NCI-H446 treated with DMSO at 0.1 percent for 48 hours (cell line): ENCODE results near the gene MYL10.
"Not testable (repeated sequence)": the region's sequence is repeated elsewhere in the genome, so short reads cannot be mapped to it uniquely, and the experiment has no call there.

Source experiments
- DNase-seq: peaks from one replicate; lab custom pipeline; 2025; lab: John Stamatoyannopoulos, UW

The MYL10 gene

GRCh38 chr7:101618916-101619315 lies 10.2 kb downstream of the MYL10 start:
- no peak for DNase-seq

DNA sequence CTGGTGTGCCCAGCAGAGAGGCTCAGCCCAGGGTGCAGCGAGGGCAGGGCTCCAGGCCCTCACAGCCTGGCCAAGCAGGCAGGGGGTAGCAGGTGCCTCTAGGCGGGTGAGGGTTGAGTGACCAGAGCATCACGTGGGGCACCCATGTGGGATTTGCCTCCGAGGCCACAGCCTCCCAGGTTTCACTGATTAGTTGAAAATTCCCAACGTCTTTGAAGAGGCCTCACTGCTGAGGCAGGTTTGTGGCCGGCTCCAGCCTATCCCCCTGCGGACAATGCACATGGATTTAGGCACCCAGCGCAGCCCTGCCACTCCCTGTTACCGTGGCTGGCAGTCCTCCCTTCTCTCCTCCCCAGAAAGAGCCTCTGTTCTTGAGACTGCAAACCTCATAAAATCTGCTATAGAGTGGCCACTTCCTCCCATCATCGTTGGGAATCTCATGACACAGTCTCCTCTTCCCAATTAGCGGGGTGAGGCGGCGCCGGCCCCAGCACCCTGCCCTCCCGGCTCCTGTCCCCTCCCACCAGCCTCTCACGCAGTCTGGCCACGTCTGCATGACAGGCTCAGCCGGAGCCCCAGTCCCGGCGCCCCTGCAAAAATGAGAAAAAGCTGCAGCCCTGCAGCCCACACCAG lies 10.8 kb downstream of the MYL10 start:
- DNase-seq, result no peak

- DNase-seq, result no peak
Observed at GRCh38 chr7:101617451-101618206, 11.5 kb downstream of the MYL10 start.

- no peak for DNase-seq
Observed at GRCh38 chr7:101615446-101615845, 13.7 kb downstream of the MYL10 start.

DNA sequence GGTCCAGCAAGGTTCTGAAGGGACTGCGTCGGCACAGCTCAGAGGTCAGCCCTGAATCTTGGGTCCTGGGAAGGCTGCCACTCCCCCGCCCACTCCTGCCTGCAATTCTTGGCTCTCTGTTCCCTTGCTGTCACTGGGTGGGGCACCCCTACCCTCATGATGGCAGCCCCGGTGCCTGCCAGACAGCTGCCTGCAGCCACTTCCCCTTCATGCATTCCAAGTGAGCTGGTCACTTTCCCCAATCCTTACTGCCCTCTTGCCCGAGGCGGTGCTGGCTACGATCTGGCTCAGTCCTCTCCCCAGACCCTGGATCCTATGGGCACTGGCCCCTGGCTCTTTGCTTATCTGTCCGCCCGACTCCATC lies 14.2 kb downstream of the MYL10 start:
- no peak for DNase-seq

- no peak for DNase-seq
Observed at GRCh38 chr7:101614098-101614938, 14.8 kb downstream of the MYL10 start.

- no peak for DNase-seq
Observed at GRCh38 chr7:101612885-101613515, 16.1 kb downstream of the MYL10 start.

GRCh38 chr7:101608772-101609713 lies 20.1 kb downstream of the MYL10 start:
- DNase-seq, result no peak

DNA sequence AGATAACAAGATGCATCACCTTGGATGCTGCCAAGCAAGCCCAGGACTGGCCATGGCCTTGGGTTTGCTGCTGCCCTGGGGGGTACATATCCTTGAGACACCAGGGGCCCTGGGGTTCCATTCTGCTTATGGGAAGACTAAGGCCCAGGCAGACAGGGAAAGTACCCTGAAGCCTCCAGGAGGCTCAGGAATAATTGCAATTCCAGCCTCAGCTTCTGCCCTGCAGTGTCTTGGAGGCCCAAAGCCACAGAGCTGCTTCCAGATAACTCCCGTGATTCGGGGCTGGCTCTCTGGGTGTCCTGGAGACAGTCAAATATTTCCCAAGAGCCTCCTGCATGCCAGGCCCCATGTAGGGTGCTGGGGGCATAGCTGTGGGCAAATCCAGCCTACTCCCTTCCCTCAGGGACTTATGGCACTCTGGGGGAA lies 22.6 kb downstream of the MYL10 start:
- DNase-seq, result no peak

DNA sequence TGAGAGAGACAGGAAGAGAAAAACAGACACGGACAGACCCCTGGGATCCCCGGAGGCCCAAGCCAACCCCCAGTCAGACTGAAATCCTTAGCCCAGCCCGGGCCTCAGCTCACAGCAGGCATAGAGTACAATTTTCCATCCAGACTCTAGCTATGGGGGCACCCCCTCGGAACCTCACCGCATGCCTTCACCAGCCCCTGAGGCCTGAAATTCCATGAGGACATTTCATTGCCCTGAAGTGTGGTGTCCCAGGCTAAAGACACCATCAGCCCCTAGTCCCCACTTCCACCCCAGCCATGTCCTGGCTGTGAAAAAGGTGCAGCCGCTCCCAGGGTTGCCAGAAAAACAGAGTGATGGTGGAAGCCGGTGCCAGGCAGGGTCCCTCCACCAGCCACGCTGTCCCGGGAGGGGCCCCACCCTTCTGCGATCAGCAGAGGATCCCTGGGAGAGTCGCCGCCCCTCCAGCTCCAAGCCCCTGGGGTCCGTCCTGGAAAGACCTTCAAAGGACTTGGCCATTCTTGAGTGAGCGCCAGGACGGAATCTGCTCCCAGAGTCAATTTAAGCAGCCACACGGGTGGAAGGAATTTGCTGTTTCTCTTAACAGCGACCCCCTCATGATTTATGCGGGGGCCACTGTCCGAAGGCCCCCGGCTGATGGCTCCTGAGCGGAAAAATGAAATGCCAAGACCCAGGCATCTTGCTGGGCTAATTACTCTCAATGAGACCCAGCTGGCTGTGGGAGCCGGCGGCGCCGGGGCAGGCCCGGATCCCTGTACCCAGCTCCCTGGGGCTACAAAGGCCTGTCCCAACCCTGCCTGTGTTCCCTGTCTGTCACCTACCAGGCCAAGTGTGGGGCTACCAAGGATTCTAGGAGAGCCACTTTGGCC lies 23.2 kb downstream of the MYL10 start:
- no peak for DNase-seq

- DNase-seq, result not testable (repeated sequence)
Observed at GRCh38 chr7:101604934-101605332, 24.2 kb downstream of the MYL10 start.

DNA sequence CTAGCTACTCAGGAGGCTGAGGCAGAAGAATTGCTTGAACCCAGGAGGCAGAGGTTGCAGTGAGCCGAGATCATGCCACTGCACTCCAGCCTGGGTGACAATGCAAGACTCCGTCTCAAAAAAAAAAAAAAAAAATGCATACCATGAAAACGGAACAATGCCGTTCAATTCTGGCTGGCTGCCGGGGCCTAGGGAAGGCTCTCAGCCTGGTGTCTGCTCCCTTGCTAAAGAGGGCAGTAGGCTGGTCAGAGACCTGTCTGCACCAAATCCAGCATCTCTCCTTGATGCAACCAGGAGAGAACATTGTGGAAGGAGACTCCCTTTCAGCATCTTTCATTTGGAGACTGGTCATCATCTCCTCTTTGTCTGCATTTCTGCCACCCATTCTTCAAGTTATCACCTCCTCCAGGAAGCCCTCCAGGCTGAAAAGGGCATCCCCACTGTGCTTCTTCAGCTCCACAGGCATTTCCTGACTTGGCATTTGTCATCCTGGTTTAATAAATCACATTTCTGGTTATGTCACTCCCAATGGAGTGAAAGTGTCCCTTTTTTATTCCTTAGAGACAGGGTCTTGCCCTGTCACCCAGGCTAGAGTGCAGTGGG lies 24.7 kb downstream of the MYL10 start:
- DNase-seq, result no peak

GRCh38 chr7:101602484-101603241 lies 26.4 kb downstream of the MYL10 start:
- DNase-seq, result peak; percentile 2

GRCh38 chr7:101602082-101602481 lies 27.0 kb downstream of the MYL10 start:
- no peak for DNase-seq

- no peak for DNase-seq
Observed at GRCh38 chr7:101599787-101600186, 29.3 kb downstream of the MYL10 start.

DNA sequence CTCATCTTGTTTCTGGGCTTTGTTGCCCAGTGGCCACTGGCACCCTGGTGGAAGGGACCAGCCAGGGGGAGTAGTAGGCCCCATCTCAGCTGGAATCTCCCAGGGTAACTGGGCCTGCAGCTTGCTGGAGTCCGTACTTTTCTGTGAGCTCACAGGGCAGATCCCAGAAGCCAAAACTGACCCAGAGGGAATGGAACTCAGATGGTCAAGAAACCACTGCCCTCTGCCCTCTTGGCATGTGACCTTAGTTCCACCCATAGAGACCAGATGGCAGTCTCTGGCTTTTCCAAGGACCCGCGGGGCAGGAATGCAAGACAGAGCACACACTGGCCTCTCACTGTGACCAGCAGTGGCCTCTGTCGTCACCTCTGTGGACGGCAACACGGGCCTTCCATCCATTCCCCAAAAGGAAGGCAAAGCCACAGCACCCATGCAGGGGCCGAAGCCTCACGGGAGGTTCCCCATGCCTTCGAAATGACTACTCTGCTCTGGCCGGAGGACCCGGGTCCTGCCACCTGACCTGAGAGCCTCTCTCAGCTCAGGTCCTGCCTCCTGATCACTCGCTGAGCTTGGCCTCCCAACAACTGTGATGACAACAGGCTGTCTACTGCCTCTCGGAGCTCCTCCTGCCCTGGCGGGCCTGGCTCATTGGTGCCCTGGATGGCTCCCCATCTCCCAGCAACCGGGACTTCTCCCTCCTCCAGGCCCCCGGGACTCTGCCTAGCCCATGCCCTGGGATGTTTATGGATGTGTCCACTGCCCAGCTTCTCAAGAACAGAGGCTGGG lies 29.9 kb downstream of the MYL10 start:
- DNase-seq, result no peak

GRCh38 chr7:101598422-101598985 lies 30.6 kb downstream of the MYL10 start:
- no peak for DNase-seq

DNA sequence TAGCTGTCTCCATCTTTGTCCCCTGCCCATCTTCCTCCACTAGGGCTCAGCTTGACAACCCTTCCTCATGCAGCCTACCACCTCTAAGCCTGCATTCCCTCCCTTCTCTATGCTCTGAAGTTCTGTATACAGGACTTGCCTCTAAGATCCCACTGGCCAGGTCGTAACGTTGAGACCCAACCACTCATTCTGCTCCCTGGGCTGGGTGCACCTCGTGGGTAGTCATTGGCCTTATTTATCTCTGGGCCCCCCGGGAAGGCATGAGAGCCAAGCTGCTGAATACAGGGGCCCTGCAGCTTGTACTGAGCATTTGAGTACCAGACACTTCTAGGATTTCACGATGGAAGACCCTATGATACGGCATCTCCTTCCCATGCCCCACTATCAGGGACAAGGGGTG lies 31.2 kb downstream of the MYL10 start:
- no peak for DNase-seq
